ENCODE data around the gene CA10.

CA10 gene

GRCh38 chr17:51778842-51779241 is 379.7 kb downstream of the CA10 start:
- no peak for DNase-seq (ENCODE audit: extremely low read depth in 1 of 2, low read depth in 1 of 2)

GRCh38 chr17:51770027-51770759 is 388.3 kb downstream of the CA10 start:
- DNase-seq (ENCODE audit: extremely low read depth in 1 of 2, low read depth in 1 of 2): no peak

- no peak for DNase-seq (ENCODE audit: extremely low read depth in 1 of 2, low read depth in 1 of 2)
These were observed 389.3 kb downstream of the CA10 start for GRCh38 chr17:51769231-51769630.

GRCh38 chr17:51768706-51769105 is 389.8 kb downstream of the CA10 start:
- DNase-seq (ENCODE audit: extremely low read depth in 1 of 2, low read depth in 1 of 2): no peak

GRCh38 chr17:51767287-51767686 is 391.2 kb downstream of the CA10 start:
- DNase-seq (ENCODE audit: extremely low read depth in 1 of 2, low read depth in 1 of 2): no peak

- no peak for DNase-seq (ENCODE audit: extremely low read depth in 1 of 2, low read depth in 1 of 2)
These were observed 393.0 kb downstream of the CA10 start for GRCh38 chr17:51765282-51766135.

- peak in 1 of 2 donors; percentile 13 for DNase-seq (ENCODE audit: extremely low read depth in 1 of 2, low read depth in 1 of 2)
These were observed 394.0 kb downstream of the CA10 start for GRCh38 chr17:51764387-51764971.

GRCh38 chr17:51763058-51763457 is 395.5 kb downstream of the CA10 start:
- no peak for DNase-seq (ENCODE audit: extremely low read depth in 1 of 2, low read depth in 1 of 2)

- no peak for DNase-seq (ENCODE audit: extremely low read depth in 1 of 2, low read depth in 1 of 2)
These were observed 397.4 kb downstream of the CA10 start for GRCh38 chr17:51761105-51761504.

- no peak for DNase-seq (ENCODE audit: extremely low read depth in 1 of 2, low read depth in 1 of 2)
These were observed 399.3 kb downstream of the CA10 start for GRCh38 chr17:51759260-51759659.

GRCh38 chr17:51751072-51751471 is 407.4 kb downstream of the CA10 start:
- DNase-seq (ENCODE audit: extremely low read depth in 1 of 2, low read depth in 1 of 2): no peak

GRCh38 chr17:51748749-51749604 is 409.5 kb downstream of the CA10 start:
- DNase-seq (ENCODE audit: extremely low read depth in 1 of 2, low read depth in 1 of 2): no peak

- DNase-seq (ENCODE audit: extremely low read depth in 1 of 2, low read depth in 1 of 2): no peak
These were observed 412.1 kb downstream of the CA10 start for GRCh38 chr17:51746421-51746820.

GRCh38 chr17:51745993-51746392 is 412.5 kb downstream of the CA10 start:
- no peak for DNase-seq (ENCODE audit: extremely low read depth in 1 of 2, low read depth in 1 of 2)

- no peak for DNase-seq (ENCODE audit: extremely low read depth in 1 of 2, low read depth in 1 of 2)
These were observed 415.0 kb downstream of the CA10 start for GRCh38 chr17:51743477-51743876.

- no peak for DNase-seq (ENCODE audit: extremely low read depth in 1 of 2, low read depth in 1 of 2)
These were observed 415.9 kb downstream of the CA10 start for GRCh38 chr17:51742571-51742970.

GRCh38 chr17:51741458-51741857 is 417.1 kb downstream of the CA10 start:
- no peak for DNase-seq (ENCODE audit: extremely low read depth in 1 of 2, low read depth in 1 of 2)

GRCh38 chr17:51740531-51740930 is 418.0 kb downstream of the CA10 start:
- no peak for DNase-seq (ENCODE audit: extremely low read depth in 1 of 2, low read depth in 1 of 2)

- no peak for DNase-seq (ENCODE audit: extremely low read depth in 1 of 2, low read depth in 1 of 2)
These were observed 419.1 kb downstream of the CA10 start for GRCh38 chr17:51739245-51739886.

- DNase-seq (ENCODE audit: extremely low read depth in 1 of 2, low read depth in 1 of 2): no peak
These were observed 422.2 kb downstream of the CA10 start for GRCh38 chr17:51736356-51736755.

All from stimulated activated CD8-positive, alpha-beta memory T cell treated with anti-CD3 and anti-CD28 coated beads, Interleukin-7, amount 100 ng/mL, for 48 hours (primary cell).